Astrocyte (in vitro differentiated cells and primary cell): ENCODE measurements around the gene FBXO47. TPM values are rescaled to one million over a fixed set of nuclear protein-coding genes. Genes with fewer than 3 reads are reported as not detected.

Experiments used
- DNase-seq: peaks from one replicate; pipeline ENCODE4 v3.0.0-alpha.2; 2010; ENCODE audit warnings: low read depth
- FAIRE-seq: peaks from 2 replicates; lab custom pipeline; 2011; peaks lifted over from hg19 to GRCh38; lab: Jason Lieb, UNC
- H2AFZ ChIP-seq: 2 replicates; pipeline ENCODE4 v1.6.0; 2012; ENCODE audit warnings: low read depth, low read length, inconsistent platforms
- H3K27ac ChIP-seq: 2 replicates; pipeline ENCODE4 v1.5.1; 2011; ENCODE audit warnings: low read depth, low read length, inconsistent platforms
- H3K27me3 ChIP-seq: 2 replicates; pipeline ENCODE4 v1.6.0; 2011; ENCODE audit warnings: low read length, inconsistent platforms; ENCODE audit not compliant: insufficient read depth
- H3K36me3 ChIP-seq: 2 replicates; pipeline ENCODE4 v1.5.1; 2011; ENCODE audit warnings: low read length, inconsistent platforms; ENCODE audit not compliant: insufficient read depth
- H3K4me1 ChIP-seq: 2 replicates; pipeline ENCODE4 v1.5.1; 2011; ENCODE audit warnings: low read length, inconsistent platforms; ENCODE audit not compliant: insufficient read depth
- H3K4me2 ChIP-seq: 2 replicates; pipeline ENCODE4 v1.6.0; 2012; ENCODE audit warnings: low read length, inconsistent platforms
- H3K4me3 ChIP-seq: 2 replicates; pipeline ENCODE4 v1.5.1; 2011; ENCODE audit warnings: low read depth, mild to moderate bottlenecking, low read length, inconsistent platforms; ENCODE audit not compliant: insufficient read depth
- H3K79me2 ChIP-seq: 2 replicates; pipeline ENCODE4 v1.6.0; 2012; ENCODE audit warnings: mild to moderate bottlenecking, low read length, inconsistent platforms; ENCODE audit not compliant: insufficient read depth
- H3K9ac ChIP-seq: 2 replicates; pipeline ENCODE4 v1.6.0; 2012; ENCODE audit warnings: mild to moderate bottlenecking, low read length, inconsistent platforms
- H3K9me3 ChIP-seq: 2 replicates; pipeline ENCODE4 v1.5.1; 2012; ENCODE audit warnings: low read depth, mild to moderate bottlenecking, low read length, inconsistent platforms; ENCODE audit not compliant: insufficient read depth
- H4K20me1 ChIP-seq: 2 replicates; pipeline ENCODE4 v1.6.0; 2012; ENCODE audit warnings: low read length, inconsistent platforms; ENCODE audit not compliant: insufficient read depth
- H3K27ac Mint-ChIP-seq: one replicate; pipeline ENCODE4 v1.8.0; 2021; ENCODE audit warnings: mild to moderate bottlenecking, mixed read lengths; ENCODE audit not compliant: unreplicated experiment
- H3K27me3 Mint-ChIP-seq: one replicate; pipeline ENCODE4 v1.8.0; 2021; ENCODE audit warnings: low read depth, mixed read lengths; ENCODE audit not compliant: unreplicated experiment
- H3K36me3 Mint-ChIP-seq: one replicate; pipeline ENCODE4 v1.8.0; 2021; ENCODE audit warnings: low read depth, mixed read lengths; ENCODE audit not compliant: unreplicated experiment
- H3K4me1 Mint-ChIP-seq: one replicate; pipeline ENCODE4 v1.8.0; 2021; ENCODE audit warnings: low read depth, mixed read lengths; ENCODE audit not compliant: unreplicated experiment
- H3K4me3 Mint-ChIP-seq: one replicate; pipeline ENCODE4 v1.8.0; 2021; ENCODE audit warnings: mild to moderate bottlenecking, moderate library complexity, mixed read lengths; ENCODE audit not compliant: unreplicated experiment
- H3K9me3 Mint-ChIP-seq: one replicate; pipeline ENCODE4 v1.8.0; 2021; ENCODE audit warnings: mild to moderate bottlenecking, mixed read lengths; ENCODE audit not compliant: unreplicated experiment
- CTCF ChIP-seq: IDR thresholded peaks from 2 replicates; pipeline ENCODE4 v1.5.1; 2011; ENCODE audit warnings: low read depth, mild to moderate bottlenecking, inconsistent platforms, low read length, moderate library complexity; ENCODE audit not compliant: insufficient read depth
- EZH2 ChIP-seq: IDR thresholded peaks from 2 replicates; pipeline ENCODE4 v1.6.1; 2012; ENCODE audit warnings: mild to moderate bottlenecking, low read length, inconsistent platforms; ENCODE audit not compliant: insufficient read depth
- total RNA-seq: library from RNA; stranded (reverse); gene quantifications from 2 replicates; pipeline ENCODE4 v1.2.1, GENCODE V29; 2021

FBXO47 gene
- total RNA-seq, 1 donor from 2014 or later: not detected

- Histone ChIP-seq H2AFZ (no peak overlapping the region), H3K4me1 (peaks cover 7% of the 10 kb centered on the region), H3K36me3 (no peaks in the 10 kb centered on the region), H3K4me3 (no peak overlapping the region), H3K27me3 (peaks cover 3% of the 10 kb centered on the region), H3K9me3 (no peaks in the 10 kb centered on the region), H4K20me1 (no peaks in the 10 kb centered on the region), H3K79me2 (no peaks in the 10 kb centered on the region), H3K4me2 (no peak overlapping the region), H3K9ac (no peak overlapping the region), H3K27ac (no peak overlapping the region)
- Mint-ChIP-seq H3K36me3 (no peaks in the 10 kb centered on the region), H3K4me3 (no peak overlapping the region), H3K4me1 (no peaks in the 10 kb centered on the region), H3K27me3 (no peaks in the 10 kb centered on the region), H3K9me3 (no peaks in the 10 kb centered on the region), H3K27ac (no peak overlapping the region)
- TF ChIP-seq CTCF (no peak), EZH2 (no peak)
- DNase-seq (no peak), FAIRE-seq (no peak)
Measured at GRCh38 chr17:39012725-39013124, 45.5 kb upstream of the FBXO47 start.

GRCh38 chr17:39011907-39012468 is 44.8 kb upstream of the FBXO47 start:
- H3K27me3 Mint-ChIP-seq: no peaks in the 10 kb centered on the region
- Histone ChIP-seq H3K79me2 (no peaks in the 10 kb centered on the region), H2AFZ (no peak overlapping the region), H3K4me2 (no peak overlapping the region), H3K9me3 (no peaks in the 10 kb centered on the region), H4K20me1 (no peaks in the 10 kb centered on the region), H3K27ac (no peak overlapping the region), H3K36me3 (no peaks in the 10 kb centered on the region), H3K4me3 (no peak overlapping the region), H3K9ac (no peak overlapping the region), H3K27me3 (peaks cover 3% of the 10 kb centered on the region), H3K4me1 (peaks cover 7% of the 10 kb centered on the region)
- no peak overlapping the region for H3K27ac Mint-ChIP-seq
- H3K36me3 Mint-ChIP-seq: no peaks in the 10 kb centered on the region
- H3K4me3 Mint-ChIP-seq: no peak overlapping the region
- DNase-seq (no peak), FAIRE-seq (no peak)
- H3K9me3 Mint-ChIP-seq: peaks cover 4% of the 10 kb centered on the region
- no peaks in the 10 kb centered on the region for H3K4me1 Mint-ChIP-seq
- no peak for TF ChIP-seq CTCF
- no peak for TF ChIP-seq EZH2

GRCh38 chr17:39009581-39010001 is 42.4 kb upstream of the FBXO47 start:
- H3K4me3 Mint-ChIP-seq: no peak overlapping the region
- H3K36me3 Mint-ChIP-seq: no peaks in the 10 kb centered on the region
- no peak overlapping the region for H3K4me2 ChIP-seq

More at GRCh38 chr17:39009581-39010001, 42.4 kb upstream of the FBXO47 start:
- H3K9me3 ChIP-seq: no peaks in the 10 kb centered on the region
- no peak overlapping the region for H3K4me3 ChIP-seq
- no peak overlapping the region for H2AFZ ChIP-seq
- TF ChIP-seq CTCF (no peak), EZH2 (no peak)
- Mint-ChIP-seq H3K27ac (no peak overlapping the region), H3K27me3 (peaks cover 3% of the 10 kb centered on the region), H3K4me1 (no peaks in the 10 kb centered on the region), H3K9me3 (peaks cover 8% of the 10 kb centered on the region)
- H3K36me3 ChIP-seq: no peaks in the 10 kb centered on the region
- H3K9ac ChIP-seq: no peak overlapping the region
- H3K27ac ChIP-seq: no peak overlapping the region
- DNase-seq: no peak
- FAIRE-seq: no peak
- no peaks in the 10 kb centered on the region for H4K20me1 ChIP-seq
- peaks cover 4% of the 10 kb centered on the region for H3K4me1 ChIP-seq
- no peaks in the 10 kb centered on the region for H3K79me2 ChIP-seq
- peaks cover 3% of the 10 kb centered on the region for H3K27me3 ChIP-seq
